ENCODE data around the gene NAPA.

The NAPA gene

GRCh38 chr19:47512948-47513319 lies 1.9 kb downstream of the NAPA start:
- no peak for FAIRE-seq
- TF ChIP-seq SPI1 (IDR thresholded peaks at IDR 0.05; ENCODE audit: low read depth, low read length) (no peak), TAF1 (IDR thresholded peaks at IDR 0.05; ENCODE audit: low read depth, low read length) (no peak), POLR2AphosphoS5 (IDR thresholded peaks at IDR 0.05; ENCODE audit: low read depth, low read length) (no peak), PAX5 (IDR thresholded peaks at IDR 0.05; ENCODE audit: insufficient read depth, low read length, severe bottlenecking) (no peak), POU2F2 (IDR thresholded peaks at IDR 0.05; ENCODE audit: low read depth, low read length) (no peak), POLR2A (IDR thresholded peaks at IDR 0.05; ENCODE audit: low read depth, low read length) (no peak)
- no peak for DNase-seq (ENCODE audit: insufficient read length, low spot score)

GRCh38 chr19:47512183-47512947 lies 2.5 kb downstream of the NAPA start:
- DNase-seq (ENCODE audit: insufficient read length, low spot score) (no peak), FAIRE-seq (no peak)
- TF ChIP-seq TAF1 (IDR thresholded peaks at IDR 0.05; ENCODE audit: low read depth, low read length) (no peak), SPI1 (IDR thresholded peaks at IDR 0.05; ENCODE audit: low read depth, low read length) (no peak), POU2F2 (IDR thresholded peaks at IDR 0.05; ENCODE audit: low read depth, low read length) (no peak), POLR2A (IDR thresholded peaks at IDR 0.05; ENCODE audit: low read depth, low read length) (no peak), POLR2AphosphoS5 (IDR thresholded peaks at IDR 0.05; ENCODE audit: low read depth, low read length) (no peak), PAX5 (IDR thresholded peaks at IDR 0.05; ENCODE audit: insufficient read depth, low read length, severe bottlenecking) (no peak)

GRCh38 chr19:47511681-47512080 lies 3.2 kb downstream of the NAPA start:
- TF ChIP-seq POLR2AphosphoS5 (IDR thresholded peaks at IDR 0.05; ENCODE audit: low read depth, low read length), result no peak
- TF ChIP-seq SPI1 (IDR thresholded peaks at IDR 0.05; ENCODE audit: low read depth, low read length), result no peak
- no peak for TF ChIP-seq POU2F2 (IDR thresholded peaks at IDR 0.05; ENCODE audit: low read depth, low read length)
- no peak for TF ChIP-seq PAX5 (IDR thresholded peaks at IDR 0.05; ENCODE audit: insufficient read depth, low read length, severe bottlenecking)
- TF ChIP-seq POLR2A (IDR thresholded peaks at IDR 0.05; ENCODE audit: low read depth, low read length), result no peak
- no peak for TF ChIP-seq TAF1 (IDR thresholded peaks at IDR 0.05; ENCODE audit: low read depth, low read length)
- FAIRE-seq, result no peak
- no peak for DNase-seq (ENCODE audit: insufficient read length, low spot score)

GRCh38 chr19:47511128-47511517 lies 3.7 kb downstream of the NAPA start:
- TF ChIP-seq POLR2A (IDR thresholded peaks at IDR 0.05; ENCODE audit: low read depth, low read length) (no peak), POU2F2 (IDR thresholded peaks at IDR 0.05; ENCODE audit: low read depth, low read length) (no peak), SPI1 (IDR thresholded peaks at IDR 0.05; ENCODE audit: low read depth, low read length) (no peak), PAX5 (IDR thresholded peaks at IDR 0.05; ENCODE audit: insufficient read depth, low read length, severe bottlenecking) (no peak), TAF1 (IDR thresholded peaks at IDR 0.05; ENCODE audit: low read depth, low read length) (no peak), POLR2AphosphoS5 (IDR thresholded peaks at IDR 0.05; ENCODE audit: low read depth, low read length) (no peak)
- FAIRE-seq (no peak), DNase-seq (ENCODE audit: insufficient read length, low spot score) (no peak)

GRCh38 chr19:47510516-47511127 lies 4.2 kb downstream of the NAPA start:
- DNase-seq (ENCODE audit: insufficient read length, low spot score) (no peak), FAIRE-seq (no peak)
- TF ChIP-seq POLR2A (IDR thresholded peaks at IDR 0.05; ENCODE audit: low read depth, low read length), result no peak
- TF ChIP-seq TAF1 (IDR thresholded peaks at IDR 0.05; ENCODE audit: low read depth, low read length), result no peak
- TF ChIP-seq SPI1 (IDR thresholded peaks at IDR 0.05; ENCODE audit: low read depth, low read length), result no peak
- TF ChIP-seq PAX5 (IDR thresholded peaks at IDR 0.05; ENCODE audit: insufficient read depth, low read length, severe bottlenecking), result no peak
- no peak for TF ChIP-seq POU2F2 (IDR thresholded peaks at IDR 0.05; ENCODE audit: low read depth, low read length)
- no peak for TF ChIP-seq POLR2AphosphoS5 (IDR thresholded peaks at IDR 0.05; ENCODE audit: low read depth, low read length)

GRCh38 chr19:47509973-47510372 lies 4.9 kb downstream of the NAPA start:
- TF ChIP-seq SPI1 (IDR thresholded peaks at IDR 0.05; ENCODE audit: low read depth, low read length) (no peak), POLR2AphosphoS5 (IDR thresholded peaks at IDR 0.05; ENCODE audit: low read depth, low read length) (no peak), POU2F2 (IDR thresholded peaks at IDR 0.05; ENCODE audit: low read depth, low read length) (no peak), POLR2A (IDR thresholded peaks at IDR 0.05; ENCODE audit: low read depth, low read length) (no peak)
- DNase-seq (ENCODE audit: insufficient read length, low spot score) (no peak), FAIRE-seq (no peak)

- DNase-seq (ENCODE audit: insufficient read length, low spot score) (no peak), FAIRE-seq (no peak)
- TF ChIP-seq TAF1 (IDR thresholded peaks at IDR 0.05; ENCODE audit: low read depth, low read length), result no peak
- TF ChIP-seq POLR2A (IDR thresholded peaks at IDR 0.05; ENCODE audit: low read depth, low read length), result no peak
- TF ChIP-seq PAX5 (IDR thresholded peaks at IDR 0.05; ENCODE audit: insufficient read depth, low read length, severe bottlenecking), result no peak
- TF ChIP-seq SPI1 (IDR thresholded peaks at IDR 0.05; ENCODE audit: low read depth, low read length), result no peak
- TF ChIP-seq POU2F2 (IDR thresholded peaks at IDR 0.05; ENCODE audit: low read depth, low read length), result no peak
- TF ChIP-seq POLR2AphosphoS5 (IDR thresholded peaks at IDR 0.05; ENCODE audit: low read depth, low read length), result no peak
Observed at GRCh38 chr19:47509170-47509847, 5.6 kb downstream of the NAPA start.

- TF ChIP-seq POLR2A (IDR thresholded peaks at IDR 0.05; ENCODE audit: low read depth, low read length) (no peak), TAF1 (IDR thresholded peaks at IDR 0.05; ENCODE audit: low read depth, low read length) (no peak), SPI1 (IDR thresholded peaks at IDR 0.05; ENCODE audit: low read depth, low read length) (no peak), POU2F2 (IDR thresholded peaks at IDR 0.05; ENCODE audit: low read depth, low read length) (no peak), POLR2AphosphoS5 (IDR thresholded peaks at IDR 0.05; ENCODE audit: low read depth, low read length) (no peak), PAX5 (IDR thresholded peaks at IDR 0.05; ENCODE audit: insufficient read depth, low read length, severe bottlenecking) (no peak)
- no peak for DNase-seq (ENCODE audit: insufficient read length, low spot score)
- no peak for FAIRE-seq
Observed at GRCh38 chr19:47508721-47509120, 6.1 kb downstream of the NAPA start.

- FAIRE-seq (no peak), DNase-seq (ENCODE audit: insufficient read length, low spot score) (no peak)
- TF ChIP-seq TAF1 (IDR thresholded peaks at IDR 0.05; ENCODE audit: low read depth, low read length), result no peak
- TF ChIP-seq POLR2A (IDR thresholded peaks at IDR 0.05; ENCODE audit: low read depth, low read length), result no peak
- TF ChIP-seq POU2F2 (IDR thresholded peaks at IDR 0.05; ENCODE audit: low read depth, low read length), result no peak
- TF ChIP-seq SPI1 (IDR thresholded peaks at IDR 0.05; ENCODE audit: low read depth, low read length), result no peak
- TF ChIP-seq POLR2AphosphoS5 (IDR thresholded peaks at IDR 0.05; ENCODE audit: low read depth, low read length), result no peak
Observed at GRCh38 chr19:47507924-47508553, 6.8 kb downstream of the NAPA start.
